ENCODE data around the gene MED1. TPM values are rescaled to one million over a fixed set of nuclear protein-coding genes. Genes with fewer than 3 reads are reported as not detected.

Gene MED1
- total and polyA plus RNA-seq, 2 donors (not counting 1 experiment from before 2014, with no cell fraction given) = 13.1 to 59.1 TPM

GRCh38 chr17:39486242-39486641 lies 35.2 kb upstream of the MED1 start:
- POLR2A ChIA-PET = no interaction called here
- H2AFZ ChIP-seq (ENCODE audit: insufficient read depth, low read depth, low read length, poor library complexity, severe bottlenecking) = no peak overlapping the region
- peaks cover 70% of the 10 kb centered on the region for H3K79me2 ChIP-seq (ENCODE audit: control insufficient read depth, insufficient read depth, low read length)
- peaks cover 13% of the 10 kb centered on the region for H3K4me1 Mint-ChIP-seq
- no peak overlapping the region for H3K4me3 ChIP-seq (ENCODE audit: control extremely low read depth in 1 of 5, extremely low read depth in 1 of 5, insufficient read depth in 1 of 5, low read depth in 2 of 5, low read length in 4 of 5)
- intact Hi-C loops (cut with micrococcal nuclease) = no loop called here
- H3K27me3 Mint-ChIP-seq = no peaks in the 10 kb centered on the region
- CTCF ChIA-PET = no interaction called here
- no peaks in the 10 kb centered on the region for H3K9me3 ChIP-seq (ENCODE audit: control extremely low read depth in 1 of 3, control insufficient read depth in 2 of 3, insufficient read depth in 1 of 3, low read length in 2 of 3)
- no peak overlapping the region for H3K4me3 Mint-ChIP-seq
- peaks cover 8 to 22% of the 10 kb centered on the region in 2 experiments for H3K36me3 ChIP-seq (replicated peaks in 1 of 2; ENCODE audit: control extremely low read depth in 1 of 2, control insufficient read depth in 1 of 2, extremely low read depth in 1 of 2, insufficient read depth in 2 of 2, low read length in 1 of 2)
- no peaks in the 10 kb centered on the region for H4K20me1 ChIP-seq (ENCODE audit: control insufficient read depth, insufficient read depth, low read length, poor library complexity, severe bottlenecking)
- H3K9ac ChIP-seq (ENCODE audit: low read length) = no peak overlapping the region
- ATAC-seq (ENCODE audit: low read depth) (no peak), DNase-seq (no peak)
- H3K27me3 ChIP-seq (replicated peaks in 1 of 4; ENCODE audit: control extremely low read depth in 1 of 4, control insufficient read depth in 3 of 4, insufficient read depth in 4 of 4, low read length in 3 of 4) = no peaks in the 10 kb centered on the region
- H3K27ac ChIP-seq (ENCODE audit: low read length in 2 of 2) = no peak overlapping the region
- 100% methylated on average over 2 of the region's 2 CpGs for WGBS (ENCODE audit: insufficient coverage)
- TF ChIP-seq, protein P1, sequence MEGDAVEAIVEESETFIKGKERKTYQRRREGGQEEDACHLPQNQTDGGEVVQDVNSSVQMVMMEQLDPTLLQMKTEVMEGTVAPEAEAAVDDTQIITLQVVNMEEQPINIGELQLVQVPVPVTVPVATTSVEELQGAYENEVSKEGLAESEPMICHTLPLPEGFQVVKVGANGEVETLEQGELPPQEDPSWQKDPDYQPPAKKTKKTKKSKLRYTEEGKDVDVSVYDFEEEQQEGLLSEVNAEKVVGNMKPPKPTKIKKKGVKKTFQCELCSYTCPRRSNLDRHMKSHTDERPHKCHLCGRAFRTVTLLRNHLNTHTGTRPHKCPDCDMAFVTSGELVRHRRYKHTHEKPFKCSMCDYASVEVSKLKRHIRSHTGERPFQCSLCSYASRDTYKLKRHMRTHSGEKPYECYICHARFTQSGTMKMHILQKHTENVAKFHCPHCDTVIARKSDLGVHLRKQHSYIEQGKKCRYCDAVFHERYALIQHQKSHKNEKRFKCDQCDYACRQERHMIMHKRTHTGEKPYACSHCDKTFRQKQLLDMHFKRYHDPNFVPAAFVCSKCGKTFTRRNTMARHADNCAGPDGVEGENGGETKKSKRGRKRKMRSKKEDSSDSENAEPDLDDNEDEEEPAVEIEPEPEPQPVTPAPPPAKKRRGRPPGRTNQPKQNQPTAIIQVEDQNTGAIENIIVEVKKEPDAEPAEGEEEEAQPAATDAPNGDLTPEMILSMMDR (IDR thresholded peaks at IDR 0.05) = no peak
- TF ChIP-seq EZH2 (IDR thresholded peaks at IDR 0.05; ENCODE audit: borderline replicate concordance, insufficient read depth, low read depth, low read length, poor library complexity, severe bottlenecking) = no peak
- peaks cover 3% of the 10 kb centered on the region in 2 donors for H3K4me1 ChIP-seq (ENCODE audit: control insufficient read depth in 2 of 2, insufficient read depth in 2 of 2, low read length in 2 of 2)
- H3K27ac Mint-ChIP-seq = no peak overlapping the region
- no peaks in the 10 kb centered on the region for H3K9me3 Mint-ChIP-seq (ENCODE audit: insufficient read depth)
- no peak overlapping the region for H3K4me2 ChIP-seq (replicated peaks; ENCODE audit: low read depth, low read length, poor library complexity, severe bottlenecking)

DNA sequence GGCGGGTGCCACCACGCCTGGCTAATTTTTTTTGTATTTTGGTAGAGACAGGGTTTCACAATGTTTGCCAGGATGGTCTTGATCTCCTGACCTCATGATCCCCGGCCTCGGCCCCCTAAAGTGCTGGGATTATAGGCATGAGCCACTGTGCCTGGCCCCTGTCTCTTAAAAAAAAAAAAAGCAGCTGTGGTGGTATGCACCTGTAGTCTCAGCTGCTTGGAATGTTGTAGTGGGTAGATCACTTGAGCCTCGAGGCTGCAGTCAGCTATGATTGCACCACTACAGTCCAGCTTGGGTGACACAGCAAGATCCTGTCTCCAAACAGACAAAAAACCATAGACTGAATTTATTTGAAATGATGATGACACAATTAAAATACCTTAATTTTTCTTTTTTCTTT lies 34.5 kb upstream of the MED1 start:
- no peak for ATAC-seq (ENCODE audit: low read depth)
- no peak overlapping the region for H3K9ac ChIP-seq (ENCODE audit: low read length)
- ChIA-PET POLR2A (no interaction called here), CTCF (no interaction called here)
- no peak overlapping the region for H2AFZ ChIP-seq (ENCODE audit: insufficient read depth, low read depth, low read length, poor library complexity, severe bottlenecking)
- intact Hi-C loops (cut with micrococcal nuclease) = no loop called here
- H3K27ac Mint-ChIP-seq = no peak overlapping the region
- no peaks in the 10 kb centered on the region for H3K9me3 Mint-ChIP-seq (ENCODE audit: insufficient read depth)
- H3K27ac ChIP-seq (ENCODE audit: low read length in 2 of 2) = no peak overlapping the region
- peaks cover 4 to 16% of the 10 kb centered on the region in 2 experiments for H3K36me3 ChIP-seq (replicated peaks in 1 of 2; ENCODE audit: control extremely low read depth in 1 of 2, control insufficient read depth in 1 of 2, extremely low read depth in 1 of 2, insufficient read depth in 2 of 2, low read length in 1 of 2)
- peaks cover 13% of the 10 kb centered on the region for H3K4me1 Mint-ChIP-seq
- peaks cover 3% of the 10 kb centered on the region in 2 donors for H3K4me1 ChIP-seq (ENCODE audit: control insufficient read depth in 2 of 2, insufficient read depth in 2 of 2, low read length in 2 of 2)
- no peak overlapping the region for H3K4me3 Mint-ChIP-seq
- H4K20me1 ChIP-seq (ENCODE audit: control insufficient read depth, insufficient read depth, low read length, poor library complexity, severe bottlenecking) = no peaks in the 10 kb centered on the region
- no peaks in the 10 kb centered on the region for H3K27me3 Mint-ChIP-seq
- no peak overlapping the region for H3K4me2 ChIP-seq (replicated peaks; ENCODE audit: low read depth, low read length, poor library complexity, severe bottlenecking)
- H3K4me3 ChIP-seq (ENCODE audit: control extremely low read depth in 1 of 5, extremely low read depth in 1 of 5, insufficient read depth in 1 of 5, low read depth in 2 of 5, low read length in 4 of 5) = no peak overlapping the region
- H3K9me3 ChIP-seq (ENCODE audit: control extremely low read depth in 1 of 3, control insufficient read depth in 2 of 3, insufficient read depth in 1 of 3, low read length in 2 of 3) = no peaks in the 10 kb centered on the region
- TF ChIP-seq EZH2 (IDR thresholded peaks at IDR 0.05; ENCODE audit: borderline replicate concordance, insufficient read depth, low read depth, low read length, poor library complexity, severe bottlenecking) = no peak
- TF ChIP-seq, protein P1 (IDR thresholded peaks at IDR 0.05) = no peak
- DNase-seq = no peak
- WGBS (ENCODE audit: insufficient coverage) = no CpG with 5 or more reads among the region's 5 CpGs
- H3K79me2 ChIP-seq (ENCODE audit: control insufficient read depth, insufficient read depth, low read length) = peaks cover 67% of the 10 kb centered on the region
- no peaks in the 10 kb centered on the region for H3K27me3 ChIP-seq (replicated peaks in 1 of 4; ENCODE audit: control extremely low read depth in 1 of 4, control insufficient read depth in 3 of 4, insufficient read depth in 4 of 4, low read length in 3 of 4)
